ENCODE data around the gene TMEM138. TPM values are rescaled to one million over a fixed set of nuclear protein-coding genes. Genes with fewer than 3 reads are reported as not detected.

The TMEM138 gene
- 83.9 to 99.4 TPM (median 94.0 TPM) in 5 replicates for total RNA-seq (2022; extraction: Qiagen RNA extraction; ENCODE audit: low read depth)

GRCh38 chr11:61361741-61362541 is at the start of gene TMEM138, which contains the start of gene CYB561A3:
Gene TMEM138 (plus strand): TSS chr11:61362374. CDS start chr11:61364391, 2,017 bp downstream.
Gene CYB561A3 (minus strand): TSS chr11:61361882. CDS start chr11:61356713, 5,169 bp downstream.

DNA sequence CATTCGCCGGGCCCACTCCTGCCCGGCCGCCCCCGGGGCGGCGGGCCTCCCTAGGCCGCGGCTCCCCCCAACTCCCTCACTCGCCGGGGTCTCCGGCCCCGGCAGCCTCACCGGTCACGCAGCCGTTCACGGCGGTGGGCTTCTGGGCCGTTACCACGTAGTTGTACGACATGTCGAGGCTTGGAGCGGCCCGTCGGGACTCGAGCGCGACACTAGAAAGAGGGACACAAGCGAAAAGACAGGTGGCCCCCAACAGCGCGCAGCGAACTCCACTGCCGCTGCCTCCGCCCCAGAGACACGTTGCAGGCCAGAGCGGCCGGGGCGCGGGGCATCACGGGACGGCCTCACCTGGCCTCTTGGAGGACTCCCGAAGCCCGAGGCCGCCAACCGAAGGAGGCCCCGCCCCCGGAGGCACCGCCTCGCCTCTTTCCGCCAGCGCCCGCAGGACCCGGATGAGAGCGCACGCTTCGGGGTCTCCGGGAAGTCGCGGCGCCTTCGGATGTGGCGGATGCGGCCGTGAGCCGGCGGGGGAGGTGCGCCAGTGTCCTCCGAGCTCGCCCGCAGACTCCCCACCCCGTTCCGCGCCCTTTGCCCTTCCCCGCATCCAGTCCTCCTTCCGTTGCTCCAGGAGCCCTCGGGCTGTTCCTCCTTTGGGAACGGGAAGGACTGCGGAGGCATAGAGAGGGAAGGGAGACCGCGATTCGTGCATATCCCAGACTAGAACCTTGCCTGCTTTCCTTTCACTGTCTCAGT is 29.2 kb upstream of the TMEM138 start, which contains the start of the genes DDB1 and TKFC:
Gene DDB1 (minus strand): TSS at position 309 of the 753 bp plus-strand sequence. CDS start 137 bp downstream, at position 172.
Gene TKFC (plus strand): TSS at position 432 of the 753 bp plus-strand sequence. CDS start 1,501 bp downstream, outside the sequence.

Other genes with a start within 250 kb of the TMEM138 start
- gene VPS37C, start 200.9 kb upstream of the TMEM138 start, total RNA-seq (2022; extraction: Qiagen RNA extraction; ENCODE audit: low read depth) = 14.0 to 18.3 TPM (median 16.9 TPM) in 5 replicates
- gene PGA3, start 158.9 kb upstream of the TMEM138 start, total RNA-seq (2022; extraction: Qiagen RNA extraction; ENCODE audit: low read depth) = not detected in 5 replicates
- not detected in 5 replicates for gene PGA4, start 140.0 kb upstream of the TMEM138 start, total RNA-seq (2022; extraction: Qiagen RNA extraction; ENCODE audit: low read depth)
- not detected in 5 replicates for gene PGA5, start 121.2 kb upstream of the TMEM138 start, total RNA-seq (2022; extraction: Qiagen RNA extraction; ENCODE audit: low read depth)
- gene VWCE, start 67.1 kb upstream of the TMEM138 start, total RNA-seq (2022; extraction: Qiagen RNA extraction; ENCODE audit: low read depth) = 0.61 to 0.90 TPM (median 0.68 TPM) in 5 replicates
- gene DDB1, start 29.3 kb upstream of the TMEM138 start, total RNA-seq (2022; extraction: Qiagen RNA extraction; ENCODE audit: low read depth) = 162 to 166 TPM (median 163 TPM) in 5 replicates
- gene TKFC, start 29.1 kb upstream of the TMEM138 start, total RNA-seq (2022; extraction: Qiagen RNA extraction; ENCODE audit: low read depth) = 36.9 to 79.4 TPM (median 69.0 TPM) in 5 replicates
- 33.9 to 46.9 TPM (median 45.0 TPM) in 5 replicates for gene CYB561A3, start 492 bp upstream of the TMEM138 start, total RNA-seq (2022; extraction: Qiagen RNA extraction; ENCODE audit: low read depth)
- 16.2 to 18.2 TPM (median 17.1 TPM) in 5 replicates for gene TMEM216, start 30.2 kb downstream of the TMEM138 start, total RNA-seq (2022; extraction: Qiagen RNA extraction; ENCODE audit: low read depth)
- gene CPSF7, start 67.6 kb downstream of the TMEM138 start, total RNA-seq (2022; extraction: Qiagen RNA extraction; ENCODE audit: low read depth) = 63.0 to 74.3 TPM (median 72.0 TPM) in 5 replicates
- gene SDHAF2, start 67.8 kb downstream of the TMEM138 start, total RNA-seq (2022; extraction: Qiagen RNA extraction; ENCODE audit: low read depth) = 40.7 to 52.2 TPM (median 44.8 TPM) in 5 replicates
- gene LRRC10B, start 146.4 kb downstream of the TMEM138 start, total RNA-seq (2022; extraction: Qiagen RNA extraction; ENCODE audit: low read depth) = 0.09 to 0.21 TPM (median 0.17 TPM) in 5 replicates
- 0.96 to 2.0 TPM (median 1.5 TPM) in 5 replicates for gene SYT7, start 218.7 kb downstream of the TMEM138 start, total RNA-seq (2022; extraction: Qiagen RNA extraction; ENCODE audit: low read depth)

Measured in A549 treated with GW870086 at 1 μM for 4 hours (cell line).